Stimulated activated CD4-positive, alpha-beta T cell treated with anti-CD3 and anti-CD28 coated beads, Interleukin-1b, Interleukin-23, amount 100 ng/mL, for 4 hours (primary cell): Measurements from ENCODE around the gene GPER1.

Experiments
- DNase-seq, 2 donors: peaks; one replicate each; pipeline ENCODE4 v3.0.0-alpha.2; 2020; ENCODE audit warnings: low read depth in 2 of 2

GPER1 gene

DNA sequence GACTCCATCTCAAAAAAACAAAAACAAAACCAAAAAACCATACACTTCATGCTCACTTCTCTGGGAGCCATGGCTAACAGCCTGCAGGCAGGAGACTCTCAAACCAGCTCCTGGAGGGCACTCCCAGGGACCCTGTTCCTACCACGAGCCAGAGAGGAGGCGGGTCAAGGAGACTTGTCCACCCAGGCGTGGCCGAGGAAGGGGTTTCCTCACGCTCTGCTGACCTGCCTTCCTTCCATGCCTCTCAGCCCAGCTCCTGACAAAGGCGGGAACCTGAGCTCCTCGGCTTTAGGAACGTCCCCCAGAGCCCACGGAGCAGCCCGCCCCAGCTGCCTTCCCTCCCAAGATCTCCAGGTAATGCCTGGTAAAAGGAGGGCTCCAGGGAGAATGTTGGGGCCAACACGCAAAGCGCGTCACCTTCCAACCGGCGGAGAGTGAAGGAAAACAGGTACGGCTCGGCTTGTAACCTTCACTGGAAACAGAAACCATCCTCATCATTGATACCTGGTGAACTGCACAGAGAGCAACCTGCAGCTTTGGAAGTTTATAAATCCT lies 34.0 kb upstream of the GPER1 start:
- no peak for DNase-seq

DNA sequence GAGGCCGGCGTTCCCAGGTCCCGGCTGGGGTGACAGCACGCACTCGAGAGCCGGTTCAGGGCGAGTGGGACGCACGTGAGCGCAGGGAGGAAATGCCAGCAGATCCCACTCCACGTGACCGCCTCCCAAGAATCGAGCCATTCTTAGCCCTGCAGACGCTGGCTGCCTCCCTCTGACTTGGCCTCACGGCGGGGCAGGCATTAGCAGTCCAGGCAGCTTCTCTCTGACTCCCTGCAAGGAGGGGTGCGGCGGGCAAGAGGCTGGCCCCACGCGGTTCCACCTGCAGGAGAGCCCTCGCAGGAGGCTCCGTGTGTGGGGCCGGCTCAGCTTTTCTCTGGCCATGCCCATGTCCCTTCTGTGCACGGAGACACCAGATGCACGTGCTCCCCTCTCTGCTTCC lies 33.5 kb upstream of the GPER1 start:
- no peak for DNase-seq

DNA sequence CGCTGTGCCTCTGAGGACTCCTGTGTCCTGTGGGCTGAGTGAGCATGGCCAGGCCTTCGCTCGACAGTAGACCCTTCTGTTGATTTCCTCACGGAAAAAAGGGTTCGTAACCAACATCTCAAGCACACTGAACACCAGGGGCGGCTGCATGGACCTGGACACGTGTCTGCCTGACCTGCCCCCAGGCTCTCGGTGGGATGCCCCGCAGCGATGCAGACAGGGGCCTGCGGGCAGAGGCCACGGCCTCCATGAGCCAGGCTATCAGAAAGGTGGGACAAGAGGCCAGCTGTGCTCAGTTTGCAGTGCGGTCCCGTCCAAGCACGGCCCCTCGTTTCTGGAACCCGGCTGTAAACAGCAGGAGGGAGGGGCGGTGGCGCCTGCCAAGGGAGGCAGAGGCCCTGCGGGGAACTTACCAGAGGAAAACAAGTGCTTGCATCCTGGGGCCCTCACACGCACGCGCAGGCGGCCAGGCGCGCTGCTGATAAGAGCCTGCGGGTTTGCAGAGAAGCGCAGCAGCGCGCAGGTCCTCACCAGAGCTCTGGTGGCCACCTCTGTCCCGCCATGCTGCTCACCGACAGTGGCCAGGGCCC lies 33.0 kb upstream of the GPER1 start:
- peak; percentile 22 to 36 for DNase-seq

DNA sequence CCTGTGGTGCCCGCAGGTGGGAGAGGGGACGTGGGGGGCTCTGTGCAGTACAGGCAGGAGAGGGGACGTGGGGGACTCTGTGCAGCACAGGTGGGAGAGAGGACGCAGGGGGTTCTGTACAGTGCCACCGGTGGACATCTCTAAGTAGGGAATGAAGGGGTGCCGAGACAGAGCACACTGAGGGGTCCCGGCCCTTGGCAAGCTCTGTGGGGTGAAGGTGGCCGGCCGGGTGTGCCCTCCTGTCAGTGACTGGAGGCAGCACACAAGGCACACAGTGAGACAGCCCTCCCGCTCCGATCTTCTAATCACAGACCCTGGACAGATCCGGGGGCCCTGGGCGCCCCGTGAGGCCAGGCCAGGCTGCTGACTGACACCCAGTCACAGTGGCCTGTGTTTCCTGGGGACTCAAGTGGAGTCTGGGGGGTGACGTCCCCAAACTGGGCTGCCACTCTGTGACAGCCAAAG lies 32.4 kb upstream of the GPER1 start:
- no peak for DNase-seq

DNA sequence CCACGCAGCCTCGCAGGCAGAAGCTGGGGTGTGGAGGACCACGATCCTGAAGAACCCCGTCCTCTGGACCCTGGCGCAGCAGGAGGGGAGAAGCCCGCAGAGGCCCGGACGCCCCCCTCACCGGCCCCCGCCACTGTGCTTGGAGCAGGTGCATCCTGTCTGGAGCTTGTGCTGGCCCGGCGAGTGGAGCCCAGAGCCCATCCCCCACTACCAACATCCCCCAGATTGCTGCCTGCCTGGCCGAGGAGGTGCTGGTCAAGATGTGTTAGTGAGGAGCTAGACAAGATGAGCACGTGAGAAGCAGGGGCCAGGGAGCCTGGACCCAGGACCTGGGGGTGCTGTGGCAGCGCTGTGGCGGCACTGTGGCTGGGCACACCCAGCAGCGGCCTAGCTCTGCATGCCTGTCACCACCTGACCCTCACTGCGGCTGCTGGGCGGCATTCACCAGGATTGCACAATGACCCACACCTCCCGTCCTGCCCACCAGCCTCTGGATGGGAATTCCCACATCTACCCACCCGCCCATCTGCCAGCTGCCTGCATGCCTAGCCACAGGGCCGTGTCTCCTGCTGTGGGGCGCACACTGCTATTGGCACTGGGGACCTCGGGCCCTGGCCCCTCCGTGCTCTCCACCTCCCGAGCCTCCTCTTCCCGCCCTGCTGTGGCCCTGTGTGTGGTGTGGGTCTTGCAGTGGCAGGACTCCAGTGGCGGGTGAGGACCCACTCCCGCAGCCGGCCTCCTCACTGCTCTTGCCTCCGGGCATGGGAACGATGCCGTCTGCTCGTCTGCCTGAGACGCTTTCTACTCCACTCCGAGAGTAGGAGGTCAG lies 31.7 kb upstream of the GPER1 start:
- DNase-seq, result no peak

DNA sequence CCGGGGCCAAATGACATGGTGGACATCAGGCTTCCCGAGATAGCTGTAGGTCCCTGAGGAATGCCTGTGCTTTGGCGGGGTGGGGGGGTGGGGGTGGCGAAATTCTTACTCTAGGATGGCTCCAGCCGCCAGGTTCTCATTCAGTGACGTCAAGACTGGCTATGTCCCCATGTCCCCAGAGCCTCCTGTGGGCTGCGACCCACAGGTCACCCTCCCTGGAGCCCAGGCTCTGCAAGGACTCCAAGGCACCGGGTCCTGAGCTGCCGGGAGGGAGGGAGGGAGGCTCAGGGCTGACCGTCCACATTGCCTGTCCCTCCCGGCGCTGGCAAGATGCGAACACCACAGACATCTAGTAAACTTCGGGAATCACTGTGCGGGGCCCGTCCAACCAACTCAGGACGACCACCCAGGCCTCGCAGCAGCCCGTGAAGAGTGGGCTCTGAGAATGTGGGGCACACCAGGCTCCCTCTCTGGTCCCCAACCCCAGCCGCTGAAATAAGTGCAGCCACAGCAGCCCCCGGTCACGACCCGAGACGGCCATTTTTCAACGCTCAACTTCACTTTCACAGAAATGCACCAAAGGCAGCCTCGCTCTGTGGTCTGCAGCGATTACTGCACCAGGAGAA lies 31.0 kb upstream of the GPER1 start:
- no peak for DNase-seq

DNA sequence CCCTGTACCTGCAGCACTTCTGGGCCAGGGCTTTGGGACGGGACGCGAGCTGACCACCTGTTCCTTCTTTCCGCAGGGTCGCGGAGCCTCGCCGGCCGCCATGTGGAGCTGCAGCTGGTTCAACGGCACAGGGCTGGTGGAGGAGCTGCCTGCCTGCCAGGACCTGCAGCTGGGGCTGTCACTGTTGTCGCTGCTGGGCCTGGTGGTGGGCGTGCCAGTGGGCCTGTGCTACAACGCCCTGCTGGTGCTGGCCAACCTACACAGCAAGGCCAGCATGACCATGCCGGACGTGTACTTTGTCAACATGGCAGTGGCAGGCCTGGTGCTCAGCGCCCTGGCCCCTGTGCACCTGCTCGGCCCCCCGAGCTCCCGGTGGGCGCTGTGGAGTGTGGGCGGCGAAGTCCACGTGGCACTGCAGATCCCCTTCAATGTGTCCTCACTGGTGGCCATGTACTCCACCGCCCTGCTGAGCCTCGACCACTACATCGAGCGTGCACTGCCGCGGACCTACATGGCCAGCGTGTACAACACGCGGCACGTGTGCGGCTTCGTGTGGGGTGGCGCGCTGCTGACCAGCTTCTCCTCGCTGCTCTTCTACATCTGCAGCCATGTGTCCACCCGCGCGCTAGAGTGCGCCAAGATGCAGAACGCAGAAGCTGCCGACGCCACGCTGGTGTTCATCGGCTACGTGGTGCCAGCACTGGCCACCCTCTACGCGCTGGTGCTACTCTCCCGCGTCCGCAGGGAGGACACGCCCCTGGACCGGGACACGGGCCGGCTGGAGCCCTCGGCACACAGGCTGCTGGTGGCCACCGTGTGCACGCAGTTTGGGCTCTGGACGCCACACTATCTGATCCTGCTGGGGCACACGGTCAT lies 30.3 kb upstream of the GPER1 start:
- DNase-seq, result no peak

DNA sequence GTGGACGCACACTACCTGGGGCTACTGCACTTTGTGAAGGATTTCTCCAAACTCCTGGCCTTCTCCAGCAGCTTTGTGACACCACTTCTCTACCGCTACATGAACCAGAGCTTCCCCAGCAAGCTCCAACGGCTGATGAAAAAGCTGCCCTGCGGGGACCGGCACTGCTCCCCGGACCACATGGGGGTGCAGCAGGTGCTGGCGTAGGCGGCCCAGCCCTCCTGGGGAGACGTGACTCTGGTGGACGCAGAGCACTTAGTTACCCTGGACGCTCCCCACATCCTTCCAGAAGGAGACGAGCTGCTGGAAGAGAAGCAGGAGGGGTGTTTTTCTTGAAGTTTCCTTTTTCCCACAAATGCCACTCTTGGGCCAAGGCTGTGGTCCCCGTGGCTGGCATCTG lies 29.6 kb upstream of the GPER1 start:
- DNase-seq, result no peak

DNA sequence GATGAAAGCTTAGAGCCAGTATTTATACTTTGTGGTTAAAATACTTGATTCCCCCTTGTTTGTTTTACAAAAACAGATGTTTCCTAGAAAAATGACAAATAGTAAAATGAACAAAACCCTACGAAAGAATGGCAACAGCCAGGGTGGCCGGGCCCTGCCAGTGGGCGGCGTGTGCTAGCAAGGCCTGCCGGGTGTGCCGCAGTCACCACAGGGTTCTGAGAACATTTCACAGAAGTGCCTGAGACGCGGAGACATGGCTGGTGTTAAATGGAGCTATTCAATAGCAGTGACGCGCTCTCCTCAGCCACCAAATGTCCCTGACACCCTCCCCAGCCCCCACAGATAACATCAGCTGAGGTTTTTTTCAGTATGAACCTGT lies 29.1 kb upstream of the GPER1 start:
- no peak for DNase-seq

DNA sequence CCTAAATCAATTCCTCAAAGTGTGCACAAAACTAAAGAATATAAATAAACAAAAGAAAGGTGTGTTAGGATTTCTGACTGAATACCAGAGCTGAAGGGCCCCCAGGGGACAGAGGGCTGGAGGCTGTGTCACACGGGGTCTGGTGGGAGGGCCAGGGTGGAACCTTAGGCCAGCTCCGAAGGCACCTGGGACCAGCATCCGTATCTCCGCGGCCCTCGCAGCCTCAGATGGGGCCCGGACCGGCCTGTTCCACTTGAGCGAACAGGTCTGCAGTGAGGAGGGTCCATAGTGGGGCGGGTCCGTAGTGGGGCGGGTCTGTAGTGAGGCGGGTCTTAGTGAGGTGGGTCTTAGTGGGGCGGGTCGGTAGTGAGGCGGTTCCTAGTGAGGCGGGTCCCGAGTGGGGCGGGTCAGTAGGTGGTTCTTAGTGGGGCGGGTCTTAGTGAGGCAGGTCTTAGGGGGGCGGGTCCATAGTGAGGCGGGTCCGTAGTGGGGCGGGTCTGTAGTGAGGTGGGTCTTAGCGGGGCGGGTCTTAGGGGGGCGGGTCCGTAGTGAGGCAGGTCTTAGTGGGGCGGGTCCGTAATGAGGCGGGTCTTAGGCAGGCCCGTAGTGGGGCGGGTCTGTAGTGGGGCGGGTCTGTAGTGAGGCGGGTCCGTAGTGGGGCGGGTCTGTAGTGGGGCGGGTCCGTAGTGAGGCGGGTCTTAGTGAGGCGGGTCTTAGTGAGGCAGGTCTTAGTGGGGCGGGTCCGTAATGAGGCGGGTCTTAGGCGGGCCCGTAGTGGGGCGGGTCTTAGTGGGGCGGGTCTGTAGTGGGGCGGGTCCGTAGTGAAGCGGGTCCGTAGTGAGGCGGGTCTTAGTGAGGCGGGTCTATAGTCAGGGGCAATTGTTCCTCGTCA lies 28.5 kb upstream of the GPER1 start:
- DNase-seq, result no peak

DNA sequence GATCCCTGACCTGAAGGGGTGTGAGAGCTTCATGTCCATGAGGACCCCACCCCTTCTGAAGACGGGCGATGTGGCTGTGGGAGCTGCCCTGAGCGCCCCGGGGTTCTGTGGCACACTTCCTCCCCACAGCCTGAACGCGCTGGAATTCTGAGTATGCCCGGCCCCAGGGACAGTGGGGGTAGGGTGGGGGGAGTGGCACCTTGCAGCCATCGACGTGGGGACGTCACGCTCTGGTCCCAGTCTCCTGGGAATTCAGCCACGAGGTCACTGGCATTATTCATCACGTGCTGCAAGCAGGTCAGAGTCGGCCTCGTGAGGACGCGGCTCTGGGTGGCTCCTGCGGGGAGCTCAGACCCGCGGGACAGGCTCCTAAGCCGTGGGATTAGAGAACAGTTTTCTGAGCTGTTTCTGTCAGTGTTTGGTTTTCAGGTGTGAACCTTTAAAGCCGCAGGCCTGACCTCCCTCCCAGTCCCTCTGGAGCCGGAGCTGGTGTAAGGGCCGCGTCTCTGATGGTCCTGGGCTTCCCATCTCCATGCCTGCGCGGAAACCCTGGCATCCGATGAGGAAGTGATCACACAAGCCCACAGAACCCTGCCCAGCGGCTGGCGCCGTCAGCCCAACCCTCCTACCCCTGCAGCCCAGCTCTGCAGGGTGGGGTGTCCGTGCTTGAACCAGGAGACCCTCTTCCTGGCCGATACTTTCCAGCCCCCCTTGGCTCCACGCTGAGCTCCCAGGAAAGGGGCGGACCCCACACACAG lies 27.4 kb upstream of the GPER1 start:
- no peak for DNase-seq

DNA sequence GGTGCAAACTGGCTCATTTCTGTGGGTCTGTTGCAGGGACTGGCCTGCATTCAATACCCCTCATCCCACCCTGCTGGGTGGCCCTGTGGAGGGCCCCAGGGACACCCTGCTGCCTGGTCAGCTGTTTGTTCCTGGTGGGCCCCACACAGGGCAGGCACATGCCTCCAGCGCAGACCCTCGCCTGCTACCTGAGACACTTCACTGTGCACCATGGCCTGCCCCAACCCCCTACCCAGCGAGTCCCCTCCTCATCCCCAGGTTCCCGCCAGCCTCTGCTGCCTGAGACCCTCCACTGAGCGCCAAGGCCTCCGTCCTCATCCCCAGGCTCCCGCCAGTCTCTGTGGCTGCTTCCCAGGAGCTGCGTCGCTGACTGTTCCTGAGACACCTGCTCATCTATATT lies 26.7 kb upstream of the GPER1 start:
- DNase-seq, result no peak

DNA sequence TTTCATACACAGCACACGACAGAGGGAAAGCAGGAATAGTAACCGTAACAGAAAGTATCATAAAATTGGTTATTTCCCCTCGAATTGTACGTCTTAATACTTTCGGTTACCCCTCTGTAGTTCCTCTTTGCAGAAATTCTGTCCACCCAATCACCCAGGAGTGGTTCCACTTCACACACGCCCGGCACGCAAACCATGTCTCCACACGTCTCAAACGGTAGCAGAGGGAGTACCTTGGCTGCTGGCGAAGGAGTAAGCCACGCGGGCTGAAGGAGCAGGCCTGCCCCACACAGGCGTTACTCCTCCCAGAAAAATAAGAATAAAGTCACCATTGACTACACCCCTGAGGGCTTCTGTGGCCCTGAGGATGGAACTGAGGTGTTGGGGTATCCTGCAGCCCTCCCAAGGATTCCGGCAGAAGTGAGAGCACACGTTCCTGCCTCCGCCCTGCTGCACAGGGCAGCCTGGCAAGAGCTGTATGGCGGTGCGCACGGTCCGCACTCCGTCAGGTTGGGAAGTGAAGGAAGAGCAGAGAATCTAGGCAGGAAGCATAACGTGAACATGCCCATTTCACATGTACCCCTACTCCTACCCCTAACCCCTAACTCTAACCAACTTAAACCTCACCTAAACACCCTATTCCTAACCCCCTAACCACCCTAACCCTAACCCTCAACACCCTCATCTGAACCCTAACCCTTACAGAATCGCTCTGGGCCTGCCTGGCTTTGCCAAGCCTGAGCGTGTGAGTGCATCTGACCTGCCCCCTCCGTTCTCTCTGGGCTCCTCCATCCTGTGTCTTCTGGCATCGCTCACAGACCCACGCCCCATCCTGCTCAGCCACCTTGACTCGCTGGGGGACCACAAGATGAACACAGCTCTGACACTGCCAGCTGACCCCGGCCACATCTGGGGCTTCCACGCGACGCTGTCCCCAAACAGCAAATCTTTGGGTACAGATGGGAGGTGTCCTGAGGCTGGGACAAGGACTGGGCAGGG lies 25.3 kb upstream of the GPER1 start:
- DNase-seq, result no peak

DNA sequence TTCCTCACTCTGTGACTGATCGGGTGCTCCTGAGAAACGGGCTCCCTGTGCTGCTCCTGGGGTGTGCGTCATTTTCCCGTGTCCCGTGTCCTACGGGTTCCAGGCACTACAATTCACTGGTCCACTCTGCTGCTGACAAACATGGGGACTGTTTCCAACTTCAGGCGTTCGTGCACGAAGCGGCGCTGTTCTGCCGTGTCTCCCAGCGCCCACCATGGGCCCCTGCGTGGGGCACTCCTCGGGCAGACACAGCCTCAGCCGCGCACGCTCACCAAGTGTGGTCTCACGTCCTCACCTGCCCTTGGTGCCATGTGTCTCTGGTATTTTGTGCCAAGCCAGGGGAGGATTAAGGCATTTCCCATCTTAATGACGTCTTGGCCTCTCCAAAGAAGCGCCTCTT lies 24.6 kb upstream of the GPER1 start:
- no peak for DNase-seq

DNA sequence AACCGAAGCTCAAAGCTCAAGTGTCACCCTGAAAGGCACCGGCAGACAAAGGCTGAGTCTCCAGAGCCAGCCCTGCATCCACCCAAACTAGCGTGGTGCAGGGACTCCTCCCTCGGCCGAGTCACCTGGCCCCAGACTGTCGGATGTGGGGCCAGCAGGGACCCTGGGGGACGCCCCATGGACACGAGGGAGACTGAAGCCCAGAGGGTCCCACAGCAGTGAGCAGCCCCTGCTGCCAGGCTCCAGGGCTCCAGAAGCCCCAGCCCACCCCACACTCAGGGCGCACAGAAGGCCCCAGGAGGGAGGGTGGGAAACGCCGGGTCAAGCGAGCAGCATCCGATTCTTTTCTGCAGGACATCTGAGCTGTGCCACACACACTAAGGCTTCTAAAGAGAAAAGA lies 23.3 kb upstream of the GPER1 start:
- no peak for DNase-seq

DNA sequence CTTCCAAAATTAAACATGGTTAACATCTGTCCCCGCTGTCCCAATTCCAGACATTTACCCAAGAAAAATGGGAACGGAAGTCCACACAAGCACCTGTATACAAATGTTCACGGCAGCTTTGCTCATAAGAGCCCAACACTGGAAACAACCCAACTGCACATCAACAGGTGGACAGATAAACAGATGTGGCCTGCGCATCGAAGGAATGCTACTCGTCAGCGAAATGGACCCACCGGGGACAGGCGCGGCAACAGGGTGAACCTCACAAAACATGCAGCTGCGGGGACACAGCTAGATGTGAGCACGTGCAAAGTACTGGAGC lies 22.7 kb upstream of the GPER1 start:
- no peak for DNase-seq

DNA sequence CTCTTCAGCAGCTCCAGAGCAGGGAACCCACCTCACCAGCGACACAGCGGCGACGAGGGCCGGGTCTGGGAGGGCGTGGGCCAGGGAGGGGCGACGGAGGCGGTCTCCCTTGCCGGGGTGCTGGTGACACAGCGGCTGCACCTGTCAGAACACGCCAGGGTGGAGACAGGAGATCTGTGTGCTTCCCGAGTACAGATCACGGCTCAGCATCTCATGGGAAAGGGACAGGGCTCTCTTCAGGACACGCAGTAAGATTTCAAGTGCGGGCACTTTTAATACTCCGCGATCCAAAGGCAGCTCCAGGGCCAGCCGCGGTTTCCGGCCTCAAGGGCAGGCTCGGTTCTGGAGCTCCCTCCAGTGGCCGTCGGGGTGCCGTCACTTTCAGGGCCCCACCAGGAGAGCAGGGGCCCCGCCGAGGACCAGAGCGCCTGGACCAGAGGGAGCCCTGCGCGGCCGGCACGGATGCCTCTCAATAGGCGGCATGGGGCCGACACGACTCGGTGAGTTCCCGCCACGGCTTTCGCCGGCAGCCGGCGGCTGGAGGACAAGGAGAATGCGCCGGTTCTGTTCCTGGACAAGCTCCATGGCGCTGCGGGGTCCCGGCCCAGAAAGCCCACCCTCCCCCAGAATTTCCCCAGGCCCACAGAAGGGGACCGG lies 22.2 kb upstream of the GPER1 start:
- peak; percentile 72 to 78 for DNase-seq

DNA sequence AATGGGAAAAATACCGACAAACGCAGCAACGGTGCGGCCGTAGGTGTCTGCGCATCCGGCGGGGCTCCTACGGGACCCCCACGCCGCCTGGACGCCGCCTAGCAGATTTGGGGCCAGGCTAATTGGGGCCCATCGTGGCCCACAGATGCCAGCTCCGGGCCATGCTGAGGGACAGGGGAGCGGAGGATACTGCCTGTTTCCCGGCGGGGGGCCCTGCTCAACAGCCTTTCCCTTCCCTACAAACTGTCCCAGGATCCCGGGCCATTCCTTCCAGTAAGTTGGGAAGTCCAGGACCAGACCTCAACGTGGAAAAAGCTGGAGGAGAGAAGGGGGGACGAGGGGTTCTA lies 21.7 kb upstream of the GPER1 start:
- DNase-seq, result no peak

DNA sequence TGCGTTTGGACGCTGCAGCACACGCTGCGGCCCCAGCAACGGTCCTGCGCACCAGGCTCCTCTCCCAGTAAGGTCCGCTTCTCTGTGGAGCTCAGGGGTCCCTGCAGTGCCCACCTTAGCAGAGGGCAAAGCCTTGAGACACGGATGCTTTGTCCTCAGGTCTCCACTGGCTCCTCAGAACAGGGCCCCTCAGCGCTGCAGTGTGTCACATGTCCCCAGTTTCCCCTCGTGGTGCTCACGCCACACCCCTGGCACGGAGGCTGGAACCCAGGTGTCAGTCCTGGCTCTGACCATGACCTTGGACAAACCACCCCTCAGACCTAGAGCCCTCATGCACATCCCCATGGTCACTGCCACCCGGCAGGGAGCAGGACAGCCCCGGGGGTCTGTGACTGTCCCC lies 19.9 kb upstream of the GPER1 start:
- no peak for DNase-seq
